H9 (cell line): Measurements from ENCODE around the gene PRR15. TPM values are rescaled to one million over a fixed set of nuclear protein-coding genes. Genes with fewer than 3 reads are reported as not detected.

Experiments
- DNase-seq: peaks from one replicate; pipeline ENCODE4 v3.0.0-alpha.2; 2017
- H2AFZ ChIP-seq: one replicate; pipeline ENCODE4 v1.6.1; 2013; ENCODE audit warnings: mild to moderate bottlenecking, low read length, control low read depth, moderate library complexity
- H2AK5ac ChIP-seq: 2 replicates; pipeline ENCODE4 v1.6.1; 2013; ENCODE audit warnings: low read length, control low read depth, mixed read lengths; ENCODE audit not compliant: insufficient read length
- H2BK120ac ChIP-seq: one replicate; pipeline ENCODE4 v1.6.1; 2013; ENCODE audit warnings: low read depth, mild to moderate bottlenecking, low read length, control low read depth, inconsistent platforms; ENCODE audit not compliant: poor library complexity, severe bottlenecking
- H2BK12ac ChIP-seq: 2 replicates; pipeline ENCODE4 v1.6.1; 2013; ENCODE audit warnings: low read length, control low read depth, mixed read lengths, low read depth; ENCODE audit not compliant: insufficient read length
- H2BK15ac ChIP-seq: 2 replicates; pipeline ENCODE4 v1.6.1; 2013; ENCODE audit warnings: low read depth, low read length, control low read depth
- H2BK20ac ChIP-seq: one replicate; pipeline ENCODE4 v1.6.1; 2013; ENCODE audit warnings: low read depth, mild to moderate bottlenecking, low read length, control low read depth, inconsistent platforms; ENCODE audit not compliant: poor library complexity, severe bottlenecking
- H2BK5ac ChIP-seq: 2 replicates; pipeline ENCODE4 v1.6.1; 2013; ENCODE audit warnings: low read length, control low read depth, mixed read lengths; ENCODE audit not compliant: insufficient read length
- H3K14ac ChIP-seq: 2 replicates; pipeline ENCODE4 v1.6.1; 2013; ENCODE audit warnings: low read length, control low read depth; ENCODE audit not compliant: insufficient read depth
- H3K18ac ChIP-seq: 2 replicates; pipeline ENCODE4 v1.6.1; 2013; ENCODE audit warnings: low read depth, mild to moderate bottlenecking, mixed read lengths, low read length, control low read depth; ENCODE audit not compliant: insufficient read length
- H3K23ac ChIP-seq: 2 replicates; pipeline ENCODE4 v1.6.1; 2013; ENCODE audit warnings: low read length, control low read depth, mixed read lengths, low read depth; ENCODE audit not compliant: insufficient read length
- H3K23me2 ChIP-seq: 2 replicates; pipeline ENCODE4 v1.6.1; 2013; ENCODE audit warnings: low read depth, mild to moderate bottlenecking, mixed read lengths, low read length, control low read depth; ENCODE audit not compliant: insufficient read length, poor library complexity, severe bottlenecking
- H3K27ac ChIP-seq: 2 replicates; pipeline ENCODE4 v1.5.1; 2013; ENCODE audit warnings: low read length, control low read depth, mixed read lengths, low read depth; ENCODE audit not compliant: insufficient read length
- H3K27me3 ChIP-seq: 2 replicates; pipeline ENCODE4 v1.6.1; 2013; ENCODE audit warnings: low read length, control low read depth, inconsistent platforms; ENCODE audit not compliant: insufficient read depth
- H3K4ac ChIP-seq: 2 replicates; pipeline ENCODE4 v1.6.1; 2013; ENCODE audit warnings: low read depth, mild to moderate bottlenecking, control low read depth, inconsistent platforms, low read length, moderate library complexity
- H3K4me1 ChIP-seq: 2 replicates; pipeline ENCODE4 v1.6.1; 2013; ENCODE audit warnings: low read length, control low read depth, inconsistent platforms; ENCODE audit not compliant: insufficient read depth
- H3K4me2 ChIP-seq: 2 replicates; pipeline ENCODE4 v1.6.1; 2013; ENCODE audit warnings: low read length, control low read depth, mixed read lengths; ENCODE audit not compliant: insufficient read length, insufficient read depth
- H3K56ac ChIP-seq: 2 replicates; pipeline ENCODE4 v1.6.1; 2013; ENCODE audit warnings: low read depth, mild to moderate bottlenecking, mixed read lengths, low read length, control low read depth; ENCODE audit not compliant: insufficient read length
- H3K79me1 ChIP-seq: 2 replicates; pipeline ENCODE4 v1.6.1; 2013; ENCODE audit warnings: low read depth, mild to moderate bottlenecking, moderate library complexity, low read length, control low read depth, inconsistent platforms; ENCODE audit not compliant: insufficient read depth, poor library complexity, severe bottlenecking
- H3K79me2 ChIP-seq: 2 replicates; pipeline ENCODE4 v1.6.1; 2013; ENCODE audit warnings: low read length, control low read depth, inconsistent platforms; ENCODE audit not compliant: insufficient read depth
- H3K9ac ChIP-seq: 2 replicates; pipeline ENCODE4 v1.6.1; 2013; ENCODE audit warnings: low read length, control low read depth, mixed read lengths; ENCODE audit not compliant: insufficient read length; ENCODE audit errors: extremely low read depth
- H3K9me3 ChIP-seq: one replicate; pipeline ENCODE4 v1.6.1; 2013; ENCODE audit warnings: low read depth, low read length, inconsistent platforms; ENCODE audit not compliant: control insufficient read depth
- H3T11ph ChIP-seq: one replicate; pipeline ENCODE4 v1.6.1; 2013; ENCODE audit warnings: mild to moderate bottlenecking, low read length, control low read depth, inconsistent platforms
- H4K20me1 ChIP-seq: one replicate; pipeline ENCODE4 v1.6.1; 2013; ENCODE audit not compliant: control insufficient read depth, insufficient read length, insufficient read depth
- H4K5ac ChIP-seq: 2 replicates; pipeline ENCODE4 v1.6.1; 2013; ENCODE audit warnings: low read depth, mild to moderate bottlenecking, mixed read lengths, low read length, control low read depth; ENCODE audit not compliant: insufficient read length
- H4K8ac ChIP-seq: replicated peaks from 2 replicates; pipeline ENCODE4 v1.6.1; 2013; ENCODE audit warnings: low read length, control low read depth, mixed read lengths, low read depth; ENCODE audit not compliant: insufficient read length
- H4K91ac ChIP-seq: 2 replicates; pipeline ENCODE4 v1.6.1; 2013; ENCODE audit warnings: low read depth, mild to moderate bottlenecking, moderate library complexity, mixed read lengths, low read length, control low read depth; ENCODE audit not compliant: insufficient read length
- H3K27ac Mint-ChIP-seq, 3 experiments: 2 replicates in 2 of 3; 3 replicates in 1 of 3; pipeline ENCODE4 v1.8.0; 2020 to 2021; ENCODE audit warnings: mixed read lengths in 3 of 3, mild to moderate bottlenecking in 1 of 3, moderate library complexity in 1 of 3
- H3K27me3 Mint-ChIP-seq: 2 replicates; pipeline ENCODE4 v1.8.0; 2021; ENCODE audit warnings: low read depth, mild to moderate bottlenecking, moderate library complexity, mixed read lengths
- H3K36me3 Mint-ChIP-seq, 3 experiments: 2 replicates in 2 of 3; 3 replicates in 1 of 3; pipeline ENCODE4 v1.8.0; 2020 to 2021; ENCODE audit warnings: low read depth in 3 of 3, mixed read lengths in 3 of 3; ENCODE audit not compliant: insufficient read depth in 1 of 3
- H3K4me1 Mint-ChIP-seq, 2 experiments: 2 replicates each; pipeline ENCODE4 v1.8.0; 2020; ENCODE audit warnings: mixed read lengths in 2 of 2
- H3K4me3 Mint-ChIP-seq, 2 experiments: 2 replicates in 1 of 2; 3 replicates in 1 of 2; pipeline ENCODE4 v1.8.0; 2020 to 2021; ENCODE audit warnings: mild to moderate bottlenecking in 2 of 2, mixed read lengths in 2 of 2, moderate library complexity in 1 of 2
- H3K9me3 Mint-ChIP-seq, 2 experiments: 2 replicates in 1 of 2; 3 replicates in 1 of 2; pipeline ENCODE4 v1.8.0; 2020; ENCODE audit warnings: mild to moderate bottlenecking in 2 of 2, mixed read lengths in 2 of 2, moderate library complexity in 1 of 2
- CTCF ChIP-seq: fragments of 200-600 bp; sonication (generic); conservative IDR thresholded peaks from 3 replicates; pipeline ENCODE4 v1.8.0; 2021; ENCODE audit warnings: antibody characterized with exemption, mild to moderate bottlenecking
- WGBS: extraction: QIAGEN DNeasy Blood & Tissue Kit; methylation state at CpG from one replicate; pipeline ENCODE4 v1.1.7; 2013; ENCODE audit warnings: missing lambda C conversion rate, low lambda C conversion rate, mixed read lengths; ENCODE audit not compliant: insufficient read length; ENCODE audit errors: extremely low coverage; 5-methylcytosine and 5-hydroxymethylcytosine counted together
- total RNA-seq: library from RNA; stranded (reverse); gene quantifications from 2 replicates; pipeline ENCODE4 v1.2.1, GENCODE V29; 2021

The PRR15 gene
- total RNA-seq, 1 experiment from 2014 or later = 15.1 TPM

GRCh38 chr7:29610086-29610485, 46.5 kb downstream of the PRR15 start:
- no CpG with 5 or more reads among the region's 2 CpGs for WGBS
- Histone ChIP-seq H2BK120ac (no peak overlapping the region), H3K79me1 (no peaks in the 10 kb centered on the region), H4K8ac (no peak overlapping the region), H3K23me2 (no peaks in the 10 kb centered on the region), H2BK15ac (no peak overlapping the region), H3K27me3 (no peaks in the 10 kb centered on the region), H3K9me3 (no peaks in the 10 kb centered on the region), H3K4ac (no peak overlapping the region), H3K18ac (no peak overlapping the region), H2AFZ (no peak overlapping the region), H2BK20ac (no peak overlapping the region), H3K23ac (no peak overlapping the region), H4K20me1 (no peaks in the 10 kb centered on the region), H4K91ac (no peak overlapping the region), H2BK12ac (no peak overlapping the region), H2BK5ac (no peak overlapping the region), H3K79me2 (no peaks in the 10 kb centered on the region), H3K4me2 (no peak overlapping the region), H3K4me1 (peaks cover 7% of the 10 kb centered on the region; the same call in 1 of the 2 replicates), H3K14ac (no peak overlapping the region), H3K56ac (no peak overlapping the region), H3K27ac (no peak overlapping the region), H3K9ac (no peak overlapping the region), H4K5ac (no peak overlapping the region), H2AK5ac (no peak overlapping the region), H3T11ph (no peak overlapping the region)
- Mint-ChIP-seq H3K9me3 (no peaks in the 10 kb centered on the region; a peak in 3 of 5 replicates), H3K4me1 (peaks cover 57 to 65% of the 10 kb centered on the region in 2 experiments), H3K36me3 (peaks cover 0 to 5% (median 0%) of the 10 kb centered on the region in 3 experiments; a peak in 3 of 7 replicates), H3K27me3 (no peaks in the 10 kb centered on the region), H3K4me3 (no peak overlapping the region), H3K27ac (no peak overlapping the region)
- TF ChIP-seq CTCF = no peak; the same call in 2 of the 3 replicates
- no peak for DNase-seq
